HG02588 (cell line): ENCODE results near the gene PCP4.

ENCODE experiments used
- ATAC-seq: cut with Tn5 transposase; IDR thresholded peaks from one replicate; pipeline ENCODE4 v1.9.1; 2021; ENCODE audit warnings: mild to moderate bottlenecking, moderate library complexity; ENCODE audit not compliant: unreplicated experiment

The PCP4 gene

DNA sequence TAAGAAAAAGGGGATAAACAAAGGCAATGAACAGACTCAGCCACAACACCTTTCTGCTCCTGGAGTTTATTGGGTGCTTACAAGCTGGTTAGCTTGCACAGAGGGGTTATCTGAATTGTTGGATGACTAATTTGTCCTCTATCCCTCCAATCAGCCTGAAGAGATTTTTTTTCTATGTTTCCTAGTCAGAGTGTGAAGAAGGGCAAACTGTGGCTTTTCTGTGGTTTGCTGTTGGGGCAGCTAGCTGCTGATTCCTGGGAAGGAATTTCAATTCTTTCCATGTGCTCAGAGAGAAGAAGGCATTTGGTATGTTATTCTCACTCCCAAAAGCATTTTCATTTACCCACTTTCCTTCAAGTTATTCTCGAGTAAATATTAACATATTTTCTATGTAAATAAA is 48.6 kb downstream of the PCP4 start:
- no peak for ATAC-seq

DNA sequence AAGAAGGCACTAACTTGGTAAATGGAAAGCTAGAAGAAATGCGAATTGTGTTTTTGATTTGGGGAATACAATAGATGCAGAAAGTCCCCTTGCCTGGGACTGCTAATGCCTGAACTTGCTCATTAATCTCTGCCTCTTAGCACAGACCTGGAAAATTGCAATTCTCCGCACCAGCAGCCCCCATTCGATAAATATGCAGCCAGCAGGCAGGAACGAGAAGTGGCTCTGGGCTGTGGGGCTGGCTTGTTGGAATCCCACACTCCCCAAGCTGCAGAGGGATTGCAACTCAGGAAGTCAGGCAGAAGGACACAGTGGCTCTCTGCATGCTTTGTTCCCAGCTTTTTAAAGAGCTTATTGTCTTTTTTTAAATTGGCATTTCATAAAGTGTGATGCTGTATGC is 51.3 kb downstream of the PCP4 start:
- no peak for ATAC-seq

GRCh38 chr21:39923476-39923875 is 56.2 kb downstream of the PCP4 start:
- no peak for ATAC-seq

DNA sequence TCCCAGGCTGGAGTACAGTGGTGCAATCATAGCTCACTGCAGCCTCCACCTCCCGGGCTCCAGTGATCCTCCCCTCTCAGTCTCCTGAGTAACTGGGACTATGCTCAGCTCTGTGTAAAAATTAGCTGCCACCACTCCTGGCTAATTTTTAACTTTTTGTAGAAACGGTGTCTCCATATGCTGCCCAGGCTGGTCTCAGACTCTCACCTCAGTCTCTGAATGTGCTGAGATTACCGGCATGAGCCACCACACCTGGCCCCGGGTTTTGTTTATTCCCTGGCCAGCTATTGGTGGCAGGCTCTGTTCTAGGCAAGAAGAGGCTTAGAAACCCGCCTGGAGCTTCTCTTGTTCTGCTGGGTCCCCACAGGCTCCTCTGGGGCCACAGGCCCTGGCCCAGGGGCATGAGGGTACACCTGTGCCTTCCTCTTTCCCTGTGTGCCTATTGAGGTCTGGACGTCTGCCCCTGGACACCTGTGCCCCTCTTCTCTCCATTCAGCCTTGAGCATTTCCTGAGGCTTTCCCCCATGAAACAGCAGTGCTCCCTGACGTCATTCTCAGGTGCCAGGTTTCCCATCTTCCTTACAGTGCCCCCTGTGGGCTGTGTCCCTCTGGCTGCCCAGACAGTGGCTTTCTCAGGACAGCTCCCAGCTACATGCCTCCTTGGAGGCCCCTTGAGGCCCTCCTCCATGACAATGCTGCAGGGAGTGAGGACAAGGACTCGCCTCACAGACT is 57.5 kb downstream of the PCP4 start:
- no peak for ATAC-seq

- ATAC-seq: no peak
Measured at GRCh38 chr21:39927304-39927886, 60.2 kb downstream of the PCP4 start.

DNA sequence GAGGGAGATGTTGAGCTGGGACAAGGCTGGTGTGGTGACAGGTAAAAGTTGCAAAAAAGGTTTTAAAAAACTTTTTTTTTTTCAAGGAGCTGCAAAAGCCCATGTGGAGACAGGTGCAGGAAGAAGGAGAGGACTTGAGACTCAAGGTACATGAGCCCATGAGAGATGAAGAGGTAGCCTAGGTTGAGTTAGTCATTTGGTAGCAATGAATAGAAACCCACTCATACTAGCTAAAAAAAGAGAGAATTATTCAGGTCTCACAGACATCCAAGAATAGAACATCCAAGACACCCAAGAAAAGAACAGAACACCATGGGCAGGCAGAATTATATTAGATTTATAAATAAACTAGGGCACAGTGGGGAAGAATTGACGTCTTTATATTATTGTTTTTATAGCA is 65.1 kb downstream of the PCP4 start:
- ATAC-seq: no peak

DNA sequence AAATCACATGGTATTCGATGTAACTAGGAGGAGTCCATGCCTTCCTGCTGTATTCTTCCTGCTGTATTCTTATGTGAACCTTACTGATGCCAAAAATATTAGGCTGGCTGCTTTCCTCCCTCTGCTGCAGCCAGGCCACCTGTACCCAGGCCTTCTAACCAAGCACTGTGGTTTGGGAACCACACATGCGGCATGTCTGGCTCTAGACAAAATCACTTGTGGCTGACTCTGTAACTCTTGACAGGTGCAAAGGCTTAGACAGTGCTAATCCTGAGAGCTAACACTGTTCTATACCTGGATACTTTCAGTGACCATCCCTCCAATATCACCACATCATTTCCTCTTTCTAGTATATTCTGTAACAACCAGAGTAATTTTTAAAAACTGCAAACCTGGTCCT is 67.7 kb downstream of the PCP4 start:
- ATAC-seq: no peak

GRCh38 chr21:39935716-39936115 is 68.5 kb downstream of the PCP4 start:
- no peak for ATAC-seq

DNA sequence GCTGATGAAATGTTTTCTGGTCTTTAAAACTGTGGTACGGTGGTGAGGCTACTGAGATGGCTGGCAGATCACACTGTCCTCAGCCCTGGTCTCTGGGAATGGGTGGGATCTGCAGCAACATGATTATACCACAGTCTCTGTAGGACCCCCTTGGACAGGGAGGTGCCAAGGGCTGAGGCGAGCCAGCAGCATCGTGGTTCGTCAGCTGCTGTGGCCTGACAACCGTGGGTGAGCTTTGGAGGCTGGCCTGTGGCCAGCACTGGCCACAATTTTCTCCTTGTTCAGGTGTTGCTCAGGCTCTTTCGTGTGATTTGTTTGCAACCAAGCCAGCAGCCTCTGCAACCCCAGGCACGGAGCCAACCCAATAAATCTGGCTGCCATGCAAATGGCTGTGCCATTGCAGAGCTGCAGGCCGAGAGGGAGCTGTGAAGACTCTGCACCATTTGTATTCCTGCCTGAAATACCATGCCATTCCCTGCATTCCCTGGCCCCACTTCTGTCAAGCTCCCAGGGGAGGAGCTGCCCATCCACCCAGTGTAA is 70.9 kb downstream of the PCP4 start:
- no peak for ATAC-seq

DNA sequence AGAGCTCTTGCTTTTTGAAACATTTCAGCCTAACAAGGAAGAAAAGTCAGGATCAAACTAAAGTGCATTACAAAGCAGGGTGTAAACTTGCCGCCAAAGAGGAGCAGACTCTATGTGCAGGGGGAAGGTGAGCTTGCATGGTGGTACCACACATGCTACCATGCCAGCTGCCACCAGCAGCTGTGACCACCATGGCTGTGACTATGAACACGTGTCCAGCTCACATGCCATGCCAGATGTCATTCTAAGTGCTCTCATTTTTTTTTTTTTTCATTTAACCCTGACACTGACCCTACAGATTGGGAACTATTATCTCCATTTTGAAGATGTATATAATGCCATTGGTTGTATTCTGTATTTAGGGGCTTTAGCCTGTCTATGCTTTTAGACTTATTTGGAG is 79.0 kb downstream of the PCP4 start:
- no peak for ATAC-seq

DNA sequence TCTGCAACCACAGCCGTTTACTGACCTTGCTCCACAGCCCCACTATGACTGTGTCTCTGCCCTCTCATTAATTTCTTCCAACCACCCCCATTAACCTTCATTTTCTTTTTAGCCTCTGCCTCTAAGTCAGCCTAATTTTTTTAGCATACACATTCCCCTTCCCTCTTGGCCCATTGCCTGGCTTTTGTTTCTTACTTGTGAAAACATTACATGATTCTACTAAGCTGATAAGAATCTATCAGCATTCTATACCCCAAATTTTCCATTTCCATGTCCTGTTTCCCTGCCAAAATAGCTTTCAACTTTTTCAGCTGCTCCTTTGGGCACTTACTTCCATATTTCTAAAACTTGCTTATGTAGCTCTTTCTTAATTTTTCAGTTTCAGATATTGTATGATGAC is 79.8 kb downstream of the PCP4 start:
- no peak for ATAC-seq

- ATAC-seq: no peak
Measured at GRCh38 chr21:39951183-39952101, 84.2 kb downstream of the PCP4 start.

- ATAC-seq: no peak
Measured at GRCh38 chr21:39952265-39952664, 85.0 kb downstream of the PCP4 start.

DNA sequence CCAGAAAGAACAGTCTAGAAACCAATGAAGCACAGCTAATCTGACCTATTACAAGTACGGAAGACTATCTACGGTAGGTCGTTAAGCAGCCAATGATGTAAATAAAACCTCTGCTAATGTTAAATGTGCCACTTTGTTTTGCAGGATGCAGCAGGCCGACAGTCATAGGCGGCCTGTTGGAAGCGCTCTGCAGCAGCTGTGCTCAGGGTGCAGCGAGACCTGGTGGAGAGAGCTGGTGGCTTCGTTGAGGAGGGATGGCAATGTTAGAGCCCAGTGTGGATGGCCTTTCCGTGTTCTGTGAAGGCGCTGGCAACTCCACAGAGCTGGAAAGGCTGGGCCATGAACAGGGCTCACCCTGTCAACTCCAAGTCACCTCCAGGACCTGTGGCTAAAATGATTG is 87.3 kb downstream of the PCP4 start:
- no peak for ATAC-seq

DNA sequence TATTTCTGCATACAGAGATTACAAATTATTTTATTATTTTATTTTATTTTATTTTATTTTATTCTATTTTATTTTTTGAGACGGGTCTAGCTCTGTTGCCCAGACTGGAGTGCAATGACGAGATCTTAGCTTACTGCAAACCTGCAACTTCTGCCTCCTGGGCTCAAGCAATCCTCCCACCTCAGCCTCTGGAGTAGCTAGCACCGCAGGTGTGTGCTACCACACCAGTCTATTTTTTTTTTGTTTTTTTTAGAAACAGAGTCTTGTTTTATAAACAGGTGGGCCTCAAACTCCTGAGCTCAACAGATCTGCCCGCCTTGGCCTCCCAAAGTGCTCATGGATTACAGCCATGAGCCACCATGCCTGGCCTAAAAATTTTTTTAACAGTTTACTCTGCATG is 88.1 kb downstream of the PCP4 start:
- ATAC-seq: no peak

GRCh38 chr21:39956586-39956985 is 89.3 kb downstream of the PCP4 start:
- no peak for ATAC-seq

GRCh38 chr21:39958731-39959130 is 91.5 kb downstream of the PCP4 start:
- no peak for ATAC-seq

DNA sequence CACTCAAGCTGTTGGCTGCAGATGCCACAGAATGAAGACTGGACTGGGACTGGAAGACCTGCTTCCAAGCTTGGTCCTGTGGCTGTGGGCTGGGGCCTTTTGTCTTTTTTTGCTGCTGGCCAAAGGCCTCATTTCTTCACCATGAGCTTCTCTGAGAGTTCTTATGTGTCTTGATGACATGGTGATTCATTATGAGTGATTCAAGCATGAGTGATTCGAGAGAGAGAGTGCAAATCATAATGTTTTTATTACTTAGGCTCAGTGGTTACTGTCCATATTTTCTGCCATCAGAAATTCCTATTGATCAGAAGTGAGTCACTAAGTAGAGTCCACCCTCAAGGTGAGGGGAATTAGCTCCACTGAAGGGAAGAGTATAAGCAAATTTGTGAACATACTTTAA is 94.0 kb downstream of the PCP4 start:
- no peak for ATAC-seq

DNA sequence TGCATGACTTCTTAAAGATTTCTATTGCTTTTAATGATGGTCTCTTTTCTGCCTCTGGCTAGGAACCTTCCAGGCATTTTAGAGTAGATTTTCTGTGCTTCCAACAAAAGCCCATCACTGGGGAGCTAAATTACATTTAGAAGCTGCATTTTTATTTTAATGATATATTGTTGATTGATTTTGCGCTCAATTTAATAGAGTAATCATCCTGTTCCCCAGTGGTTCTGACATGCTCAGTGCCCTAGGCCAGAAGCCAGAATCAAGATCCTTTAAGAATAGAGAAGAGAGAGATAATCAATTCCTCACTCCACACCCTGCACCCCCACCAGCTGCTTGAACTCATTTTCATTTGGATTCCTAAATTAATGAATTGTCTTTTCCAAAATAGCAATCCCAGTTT is 97.8 kb downstream of the PCP4 start:
- ATAC-seq: no peak

DNA sequence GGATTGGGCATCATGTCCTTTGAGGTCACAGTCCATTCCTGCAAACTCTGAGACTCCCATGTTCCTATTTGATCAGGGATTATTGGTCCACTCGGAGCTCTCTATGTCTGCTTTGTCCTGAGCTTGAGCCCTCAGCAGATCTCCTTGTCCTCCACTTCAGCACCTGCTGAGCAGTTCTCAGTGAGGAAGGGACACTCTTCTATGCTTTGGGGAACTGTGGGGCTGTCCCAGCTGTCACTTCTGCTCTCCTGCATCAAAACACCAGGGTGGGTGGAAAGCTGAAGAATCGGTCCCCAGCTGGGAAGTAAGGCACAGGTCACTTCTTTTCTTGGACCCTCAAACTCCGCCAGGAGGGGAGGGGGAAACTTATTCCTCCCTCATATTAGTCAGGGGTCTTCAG is 99.5 kb downstream of the PCP4 start:
- no peak for ATAC-seq

GRCh38 chr21:39968010-39968409 is 100.8 kb downstream of the PCP4 start:
- ATAC-seq: no peak
